Panc1 (cell line): ENCODE results near the gene CDH12. TPM values are rescaled to one million over a fixed set of nuclear protein-coding genes. Genes with fewer than 3 reads are reported as not detected.

Experiments
- ATAC-seq: fragments of 200-7000 bp; cut with Tn5 transposase; 2 replicates; pipeline ENCODE4 v1.9.1; 2020; ENCODE audit warnings: mild to moderate bottlenecking, moderate library complexity
- BruUV-seq: library from RNA; stranded (reverse); fragments of 400-500 nt; replicated peaks from 2 replicates; lab custom pipeline; 2021; lab: Mats Ljungman, UMichigan
- CTCF ChIA-PET: fragments of 300-600 bp; sonication (Branson Sonifier 250); formaldehyde crosslinking; loops from one replicate; lab custom pipeline; 2022; ENCODE audit warnings: antibody characterized with exemption; lab: Charles Lee
- POLR2A ChIA-PET: fragments of 300-600 bp; sonication (Branson Sonifier 250); formaldehyde crosslinking; loops from one replicate; lab custom pipeline; 2022; ENCODE audit warnings: antibody characterized with exemption; lab: Charles Lee
- DNase-seq: peaks from one replicate; pipeline ENCODE4 v3.0.0-alpha.2; 2010; ENCODE audit warnings: low read depth, low spot score
- H3K27ac ChIP-seq: 2 replicates; pipeline ENCODE4 v1.5.1; 2011; ENCODE audit warnings: mild to moderate bottlenecking, low read length, inconsistent platforms
- H3K27me3 ChIP-seq: fragments of 200-500 bp; sonication (Bioruptor generic); 2 replicates; pipeline ENCODE4 v1.6.0; 2014; ENCODE audit warnings: low read length, inconsistent platforms; ENCODE audit not compliant: control insufficient read depth, insufficient read depth
- H3K36me3 ChIP-seq: fragments of 200-500 bp; sonication (Bioruptor generic); 2 replicates; pipeline ENCODE4 v1.5.1; 2014; ENCODE audit warnings: inconsistent platforms, mild to moderate bottlenecking, low read length, moderate library complexity; ENCODE audit not compliant: control insufficient read depth, insufficient read depth
- H3K4me1 ChIP-seq: 2 replicates; pipeline ENCODE4 v1.5.1; 2011; ENCODE audit warnings: inconsistent platforms, mild to moderate bottlenecking, low read length, moderate library complexity; ENCODE audit not compliant: control insufficient read depth, insufficient read depth
- H3K4me3 ChIP-seq, 2 experiments: 2 replicates each; pipeline ENCODE4 v1.5.1; 2011 to 2012; ENCODE audit warnings: low read depth in 2 of 2, low read length in 2 of 2, mild to moderate bottlenecking in 2 of 2, inconsistent platforms in 1 of 2, moderate library complexity in 1 of 2
- H3K9me3 ChIP-seq: fragments of 200-500 bp; sonication (Bioruptor generic); 2 replicates; pipeline ENCODE4 v1.5.1; 2014; ENCODE audit warnings: low read depth, mild to moderate bottlenecking, inconsistent platforms, low read length, moderate library complexity; ENCODE audit not compliant: control insufficient read depth, insufficient read depth
- CTCF ChIP-seq: fragments of 450-650 bp; IDR thresholded peaks from 2 replicates; pipeline ENCODE4 v1.5.1; 2017; ENCODE audit warnings: mild to moderate bottlenecking
- POLR2AphosphoS5 ChIP-seq: IDR thresholded peaks from 2 replicates; pipeline ENCODE4 v1.6.1; 2012; ENCODE audit warnings: mild to moderate bottlenecking, low read depth, low read length, moderate library complexity
- SIN3A ChIP-seq: IDR thresholded peaks from 2 replicates; pipeline ENCODE4 v1.6.1; 2012; ENCODE audit warnings: low read depth, mild to moderate bottlenecking, low read length, moderate library complexity, borderline replicate concordance; ENCODE audit not compliant: insufficient read depth
- TCF7L2 ChIP-seq: IDR thresholded peaks from 2 replicates; pipeline ENCODE4 v1.6.1; 2011; ENCODE audit warnings: mild to moderate bottlenecking, low read depth, low read length, inconsistent platforms
- in situ Hi-C: cut with HindIII; loops from 2 replicates; pipeline ENCODE4 v1.10.0; 2016; ENCODE audit warnings: low sequenced_read_pairs, low pct_unique_long_range_greater_than_20kb
- intact Hi-C: fragments of 100-400 bp; cut with micrococcal nuclease; formaldehyde crosslinking; loops from one replicate; pipeline ENCODE4 v1.10.0; 2022; ENCODE audit not compliant: unreplicated experiment
- total RNA-seq: library from RNA; stranded (reverse); gene quantifications from one replicate; pipeline ENCODE4 v1.2.1, GENCODE V29; 2021; ENCODE audit not compliant: unreplicated experiment
- TF ChIP-seq, protein P1 (sequence below), 2 experiments: IDR thresholded peaks; 2 replicates each; pipeline ENCODE4 v1.6.1; 2011 to 2012; ENCODE audit warnings: low read depth in 2 of 2, control low read depth in 1 of 2, low read length in 1 of 2, mild to moderate bottlenecking in 1 of 2, moderate library complexity in 1 of 2; ENCODE audit not compliant: insufficient read depth in 1 of 2

CDH12 gene
- total RNA-seq, 1 experiment from 2014 or later: not detected

- intact Hi-C loops: no loop called here
- no peak for DNase-seq
- Histone ChIP-seq H3K9me3 (no peaks in the 10 kb centered on the region), H3K36me3 (no peaks in the 10 kb centered on the region), H3K4me1 (no peaks in the 10 kb centered on the region), H3K27ac (no peak overlapping the region), H3K27me3 (no peaks in the 10 kb centered on the region), H3K4me3 (no peak overlapping the region)
- ATAC-seq: no peak
- ChIA-PET POLR2A (no interaction called here), CTCF (no interaction called here)
- in situ Hi-C loops: no loop called here
- no TSS peak for BruUV-seq
- TF ChIP-seq CTCF (no peak), POLR2AphosphoS5 (no peak), SIN3A (no peak), TCF7L2 (no peak)
- TF ChIP-seq, protein P1, sequence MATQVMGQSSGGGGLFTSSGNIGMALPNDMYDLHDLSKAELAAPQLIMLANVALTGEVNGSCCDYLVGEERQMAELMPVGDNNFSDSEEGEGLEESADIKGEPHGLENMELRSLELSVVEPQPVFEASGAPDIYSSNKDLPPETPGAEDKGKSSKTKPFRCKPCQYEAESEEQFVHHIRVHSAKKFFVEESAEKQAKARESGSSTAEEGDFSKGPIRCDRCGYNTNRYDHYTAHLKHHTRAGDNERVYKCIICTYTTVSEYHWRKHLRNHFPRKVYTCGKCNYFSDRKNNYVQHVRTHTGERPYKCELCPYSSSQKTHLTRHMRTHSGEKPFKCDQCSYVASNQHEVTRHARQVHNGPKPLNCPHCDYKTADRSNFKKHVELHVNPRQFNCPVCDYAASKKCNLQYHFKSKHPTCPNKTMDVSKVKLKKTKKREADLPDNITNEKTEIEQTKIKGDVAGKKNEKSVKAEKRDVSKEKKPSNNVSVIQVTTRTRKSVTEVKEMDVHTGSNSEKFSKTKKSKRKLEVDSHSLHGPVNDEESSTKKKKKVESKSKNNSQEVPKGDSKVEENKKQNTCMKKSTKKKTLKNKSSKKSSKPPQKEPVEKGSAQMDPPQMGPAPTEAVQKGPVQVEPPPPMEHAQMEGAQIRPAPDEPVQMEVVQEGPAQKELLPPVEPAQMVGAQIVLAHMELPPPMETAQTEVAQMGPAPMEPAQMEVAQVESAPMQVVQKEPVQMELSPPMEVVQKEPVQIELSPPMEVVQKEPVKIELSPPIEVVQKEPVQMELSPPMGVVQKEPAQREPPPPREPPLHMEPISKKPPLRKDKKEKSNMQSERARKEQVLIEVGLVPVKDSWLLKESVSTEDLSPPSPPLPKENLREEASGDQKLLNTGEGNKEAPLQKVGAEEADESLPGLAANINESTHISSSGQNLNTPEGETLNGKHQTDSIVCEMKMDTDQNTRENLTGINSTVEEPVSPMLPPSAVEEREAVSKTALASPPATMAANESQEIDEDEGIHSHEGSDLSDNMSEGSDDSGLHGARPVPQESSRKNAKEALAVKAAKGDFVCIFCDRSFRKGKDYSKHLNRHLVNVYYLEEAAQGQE (IDR thresholded peaks at IDR 0.05; ENCODE audit: insufficient read depth in 1 of 2, low read depth in 2 of 2, low read length in 1 of 2): no peak
Observed at GRCh38 chr5:22306011-22306410, 547.1 kb downstream of the CDH12 start.

DNA sequence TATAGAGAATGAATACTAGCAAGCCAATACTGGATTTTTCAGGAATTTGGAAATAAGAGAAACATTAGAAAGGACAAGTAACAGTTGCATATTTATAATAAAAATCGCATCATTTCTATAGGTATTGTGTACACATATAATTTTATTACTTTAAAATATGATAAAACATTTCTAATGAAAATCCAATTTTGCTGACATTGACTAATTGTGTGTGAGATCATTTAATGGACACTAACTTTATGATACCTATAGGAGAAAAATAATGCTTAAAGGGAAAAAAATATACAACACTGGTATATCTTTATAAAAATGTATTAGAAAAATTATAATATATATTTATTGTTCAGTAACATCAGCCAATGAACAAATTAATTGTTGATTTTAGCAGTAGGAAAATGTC is 557.3 kb downstream of the CDH12 start:
- ChIA-PET POLR2A (no interaction called here), CTCF (no interaction called here)
- H3K4me1 ChIP-seq: no peaks in the 10 kb centered on the region
- no peak for ATAC-seq
- BruUV-seq: no TSS peak
- H3K36me3 ChIP-seq: no peaks in the 10 kb centered on the region
- H3K9me3 ChIP-seq: no peaks in the 10 kb centered on the region; the same call in 1 of the 2 replicates
- H3K27ac ChIP-seq: no peak overlapping the region
- H3K4me3 ChIP-seq: no peak overlapping the region
- intact Hi-C loops: no loop called here
- TF ChIP-seq CTCF: no peak
- TF ChIP-seq, protein P1 (IDR thresholded peaks at IDR 0.05; ENCODE audit: insufficient read depth in 1 of 2, low read depth in 2 of 2, low read length in 1 of 2): no peak
- in situ Hi-C loops: no loop called here
- H3K27me3 ChIP-seq: no peaks in the 10 kb centered on the region
- DNase-seq: no peak
